Common myeloid progenitor, CD34-positive (primary cell): ENCODE measurements around the gene POLR1A.

ENCODE experiments used
- CTCF ChIA-PET: fragments of 350-600 bp; sonication (Branson Sonifier 250); formaldehyde crosslinking; loops from one replicate; lab custom pipeline; 2021; ENCODE audit warnings: antibody characterized with exemption; lab: Charles Lee
- POLR2A ChIA-PET: fragments of 350-600 bp; sonication (Branson Sonifier 250); formaldehyde crosslinking; loops from one replicate; lab custom pipeline; 2021; ENCODE audit warnings: antibody characterized with exemption; lab: Charles Lee
- DNase-seq, 3 donors: peaks; one replicate each; pipeline versions ENCODE4 v3.0.0 to v3.0.0-alpha.2; 2013
- H3K27ac ChIP-seq, 2 experiments: 1 replicate in 1 of 2; 2 replicates in 1 of 2; pipeline ENCODE4 v1.7.0; 2013; ENCODE audit warnings: inconsistent platforms in 2 of 2, low read length in 2 of 2, mild to moderate bottlenecking in 2 of 2, low read depth in 1 of 2, moderate library complexity in 1 of 2; ENCODE audit not compliant: severe bottlenecking in 2 of 2, insufficient read depth in 1 of 2, poor library complexity in 1 of 2
- H3K27me3 ChIP-seq, 5 experiments: replicated peaks in 2 of 5; 1 replicate in 3 of 5; 2 replicates in 2 of 5; pipeline versions ENCODE4 v1.6.1 to v1.7.0; 2013; ENCODE audit warnings: low read length in 4 of 5, mild to moderate bottlenecking in 2 of 5, moderate library complexity in 2 of 5, inconsistent platforms in 1 of 5; ENCODE audit not compliant: insufficient read depth in 5 of 5, control insufficient read depth in 4 of 5
- H3K36me3 ChIP-seq, 4 experiments: 1 replicate in 2 of 4; 2 replicates in 2 of 4; pipeline versions ENCODE4 v1.6.1 to v1.7.0; 2013; ENCODE audit warnings: low read length in 3 of 4, control low read depth in 1 of 4, mild to moderate bottlenecking in 1 of 4; ENCODE audit not compliant: control insufficient read depth in 4 of 4, insufficient read depth in 4 of 4
- H3K4me1 ChIP-seq, 4 experiments: 1 replicate in 3 of 4; 2 replicates in 1 of 4; pipeline versions ENCODE4 v1.6.1 to v1.7.1; 2013; ENCODE audit warnings: low read length in 3 of 4, mild to moderate bottlenecking in 3 of 4, control low read depth in 1 of 4, inconsistent platforms in 1 of 4, moderate library complexity in 1 of 4; ENCODE audit not compliant: control insufficient read depth in 4 of 4, insufficient read depth in 4 of 4; ENCODE audit errors: control extremely low read depth in 1 of 4
- H3K4me3 ChIP-seq, 7 experiments: 1 replicate in 4 of 7; 2 replicates in 3 of 7; pipeline versions ENCODE4 v1.5.1 to v1.7.0; 2013; ENCODE audit warnings: mild to moderate bottlenecking in 7 of 7, low read length in 6 of 7, moderate library complexity in 6 of 7, inconsistent platforms in 2 of 7, low read depth in 2 of 7, control low read depth in 1 of 7; ENCODE audit not compliant: insufficient read depth in 4 of 7, control insufficient read depth in 1 of 7; ENCODE audit errors: extremely low read depth in 1 of 7
- H3K9me3 ChIP-seq, 5 experiments: 1 replicate in 4 of 5; 2 replicates in 1 of 5; pipeline versions ENCODE4 v1.6.1 to v1.7.1; 2013; ENCODE audit warnings: low read length in 4 of 5, mild to moderate bottlenecking in 2 of 5, inconsistent platforms in 1 of 5, low read depth in 1 of 5, moderate library complexity in 1 of 5; ENCODE audit not compliant: control insufficient read depth in 4 of 5, insufficient read depth in 2 of 5; ENCODE audit errors: control extremely low read depth in 1 of 5
- WGBS: methylation state at CpG from one replicate; pipeline ENCODE4 v1.1.5; 2013; ENCODE audit not compliant: insufficient coverage; 5-methylcytosine and 5-hydroxymethylcytosine counted together

Gene POLR1A

GRCh38 chr2:85984788-85985187, 120.9 kb downstream of the POLR1A start:
- Histone ChIP-seq H3K36me3 (no peaks in the 10 kb centered on the region), H3K27ac (no peak overlapping the region), H3K4me3 (no peak overlapping the region), H3K9me3 (no peaks in the 10 kb centered on the region), H3K27me3 (no peaks in the 10 kb centered on the region), H3K4me1 (peaks cover 0 to 10% (median 7%) of the 10 kb centered on the region in 4 experiments)
- 95% methylated on average over 2 of the region's 2 CpGs for WGBS
- ChIA-PET POLR2A (interaction anchor here (0.6 kb wide), 2 partner anchors 64 to 140 kb away, joined by 3 read pairs; no protein-coding TSS in a partner anchor), CTCF (interaction anchor here (0.6 to 1.3 kb wide), 2 partner anchors 11 to 98 kb away, joined by 3 read pairs; no protein-coding TSS in a partner anchor)
- DNase-seq, result no peak

- no peak for DNase-seq
- ChIA-PET CTCF (interaction anchor here (0.9 to 1.6 kb wide), 4 partner anchors 9 to 95 kb away, joined by 3 to 5 read pairs (median 4); partner anchors contain the start of gene ST3GAL5), POLR2A (no interaction called here)
- Histone ChIP-seq H3K4me3 (no peak overlapping the region), H3K27ac (no peak overlapping the region), H3K36me3 (no peaks in the 10 kb centered on the region), H3K4me1 (peaks cover 0 to 10% (median 7%) of the 10 kb centered on the region in 4 experiments), H3K27me3 (no peaks in the 10 kb centered on the region), H3K9me3 (no peaks in the 10 kb centered on the region)
- WGBS, result 100% methylated on average over 4 of the region's 6 CpGs
Observed at GRCh38 chr2:85983766-85984165, 121.9 kb downstream of the POLR1A start.

- H3K36me3 ChIP-seq, result no peaks in the 10 kb centered on the region
- no peaks in the 10 kb centered on the region for H3K4me1 ChIP-seq
- H3K9me3 ChIP-seq, result no peaks in the 10 kb centered on the region
- ChIA-PET CTCF (interaction anchor here (1.3 to 1.6 kb wide), 2 partner anchors 12 to 155 kb away, joined by 3 read pairs; no protein-coding TSS in a partner anchor), POLR2A (no interaction called here)
- no peak overlapping the region for H3K4me3 ChIP-seq
- no peak for DNase-seq
- no peaks in the 10 kb centered on the region for H3K27me3 ChIP-seq
- WGBS, result 94% methylated on average over 12 of the region's 12 CpGs
- no peak overlapping the region for H3K27ac ChIP-seq
Observed at GRCh38 chr2:85981579-85982247, 124.0 kb downstream of the POLR1A start.

GRCh38 chr2:85978883-85979780, 126.6 kb downstream of the POLR1A start:
- 88% methylated on average over 2 of the region's 3 CpGs for WGBS
- Histone ChIP-seq H3K4me1 (no peaks in the 10 kb centered on the region), H3K27ac (no peak overlapping the region), H3K9me3 (no peaks in the 10 kb centered on the region), H3K27me3 (no peaks in the 10 kb centered on the region), H3K36me3 (no peaks in the 10 kb centered on the region), H3K4me3 (no peak overlapping the region)
- CTCF ChIA-PET, result interaction anchor here (0.6 to 1.2 kb wide), 2 partner anchors 10 to 67 kb away, joined by 3 to 4 read pairs; no protein-coding TSS in a partner anchor
- no peak for DNase-seq
- POLR2A ChIA-PET, result no interaction called here

GRCh38 chr2:85976106-85976920, 129.4 kb downstream of the POLR1A start:
- WGBS, result 94% methylated on average over 6 of the region's 9 CpGs
- DNase-seq, result no peak
- POLR2A ChIA-PET, result no interaction called here

GRCh38 chr2:85975581-85975980, 130.1 kb downstream of the POLR1A start:
- peaks cover 0 to 7% (median 3%) of the 10 kb centered on the region in 5 experiments for H3K9me3 ChIP-seq
- no peaks in the 10 kb centered on the region for H3K27me3 ChIP-seq
- no peak overlapping the region for H3K27ac ChIP-seq
- 94% methylated on average over 3 of the region's 4 CpGs for WGBS
- H3K36me3 ChIP-seq, result no peaks in the 10 kb centered on the region
- no peaks in the 10 kb centered on the region for H3K4me1 ChIP-seq
- POLR2A ChIA-PET, result no interaction called here
- DNase-seq, result no peak
- CTCF ChIA-PET, result no interaction called here
- no peak overlapping the region for H3K4me3 ChIP-seq

More at GRCh38 chr2:85976106-85976920, 129.4 kb downstream of the POLR1A start:
- Histone ChIP-seq H3K4me1 (no peaks in the 10 kb centered on the region), H3K9me3 (peaks cover 0 to 4% (median 3%) of the 10 kb centered on the region in 5 experiments), H3K36me3 (no peaks in the 10 kb centered on the region), H3K27me3 (no peaks in the 10 kb centered on the region), H3K27ac (no peak overlapping the region), H3K4me3 (no peak overlapping the region)
- CTCF ChIA-PET, result no interaction called here
